ENCODE data around the gene FZD7.

The FZD7 gene

DNA sequence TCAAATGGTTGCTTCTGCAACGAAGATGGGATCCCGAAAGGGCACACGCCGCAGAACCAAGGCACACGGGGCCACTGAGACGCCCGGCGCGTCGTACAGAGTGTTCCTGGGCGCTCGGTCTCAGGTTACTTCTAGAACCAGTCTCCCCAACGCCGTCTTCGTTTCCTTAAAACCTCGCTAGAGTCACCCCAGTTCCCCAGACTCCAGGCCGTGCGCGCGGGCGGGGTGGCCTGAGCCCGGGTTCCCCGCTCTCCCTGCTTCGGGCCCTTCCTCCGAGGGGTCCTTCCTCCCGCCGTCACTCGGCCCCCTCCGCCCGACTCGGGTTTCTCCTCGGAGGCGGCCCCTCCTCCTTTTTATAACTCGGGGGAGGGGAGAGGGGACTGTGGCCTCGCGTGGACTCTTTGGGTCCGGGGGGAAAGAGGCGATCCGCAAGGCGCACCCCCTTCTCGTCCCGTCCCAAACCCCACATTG, 774 bp upstream of the FZD7 start:
- TF ChIP-seq CTCF (IDR thresholded peaks at IDR 0.05), result no peak

- no peak for TF ChIP-seq CTCF (IDR thresholded peaks at IDR 0.05)
Observed at GRCh38 chr2:202034249-202035088, 814 bp downstream of the FZD7 start.

GRCh38 chr2:202035089-202035940, 1.7 kb downstream of the FZD7 start:
- no peak for TF ChIP-seq CTCF (IDR thresholded peaks at IDR 0.05)

GRCh38 chr2:202035941-202036372, 2.3 kb downstream of the FZD7 start:
- TF ChIP-seq CTCF (IDR thresholded peaks at IDR 0.05), result no peak

GRCh38 chr2:202036601-202037037, 3.0 kb downstream of the FZD7 start:
- TF ChIP-seq CTCF (IDR thresholded peaks at IDR 0.05), result no peak

DNA sequence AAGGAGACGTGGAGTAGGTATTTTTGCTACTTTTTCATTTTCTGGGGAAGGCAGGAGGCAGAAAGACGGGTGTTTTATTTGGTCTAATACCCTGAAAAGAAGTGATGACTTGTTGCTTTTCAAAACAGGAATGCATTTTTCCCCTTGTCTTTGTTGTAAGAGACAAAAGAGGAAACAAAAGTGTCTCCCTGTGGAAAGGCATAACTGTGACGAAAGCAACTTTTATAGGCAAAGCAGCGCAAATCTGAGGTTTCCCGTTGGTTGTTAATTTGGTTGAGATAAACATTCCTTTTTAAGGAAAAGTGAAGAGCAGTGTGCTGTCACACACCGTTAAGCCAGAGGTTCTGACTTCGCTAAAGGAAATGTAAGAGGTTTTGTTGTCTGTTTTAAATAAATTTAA, 3.4 kb downstream of the FZD7 start:
- TF ChIP-seq CTCF (IDR thresholded peaks at IDR 0.05), result no peak

- TF ChIP-seq CTCF (IDR thresholded peaks at IDR 0.05), result no peak
Observed at GRCh38 chr2:202038471-202039277, 5.0 kb downstream of the FZD7 start.
